Right lobe of liver (tissue), 6 donors: ENCODE results near the gene NMD3. TPM values are rescaled to one million over a fixed set of nuclear protein-coding genes. Genes with fewer than 3 reads are reported as not detected.

Experiments used
- ATAC-seq, 4 donors: fragments of 200-7000 bp; cut with Tn5 transposase; one replicate each; pipeline ENCODE4 v1.9.1; 2020; ENCODE audit warnings: mild to moderate bottlenecking in 4 of 4, moderate library complexity in 4 of 4
- DNase-seq, 3 donors: peaks; one replicate each; pipeline ENCODE4 v3.0.0-alpha.2; 2020
- H3K27ac ChIP-seq, 3 donors: fragments of 200-600 bp; one replicate each; pipeline ENCODE4 v1.8.0; 2022
- H3K27me3 ChIP-seq, 2 donors: fragments of 200-600 bp; one replicate each; pipeline ENCODE4 v1.8.0; 2022
- H3K36me3 ChIP-seq, 4 donors: fragments of 200-600 bp; sonication (generic) in 1 of 4; one replicate each; pipeline versions ENCODE4 v1.5.1 to v1.8.0; 2017 to 2022; ENCODE audit warnings: control low read depth in 1 of 4
- H3K4me1 ChIP-seq, 4 donors: fragments of 200-600 bp; sonication (generic) in 1 of 4; one replicate each; pipeline versions ENCODE4 v1.5.1 to v1.8.0; 2017 to 2022; ENCODE audit warnings: control low read depth in 1 of 4
- H3K4me3 ChIP-seq, 3 donors: fragments of 200-600 bp; one replicate each; pipeline ENCODE4 v1.8.0; 2022
- H3K9me3 ChIP-seq, 4 donors: fragments of 200-600 bp; sonication (generic) in 1 of 4; one replicate each; pipeline versions ENCODE4 v1.5.1 to v1.8.0; 2017 to 2022; ENCODE audit warnings: control low read depth in 1 of 4
- POLR2A ChIP-seq: fragments of 450-650 bp; IDR thresholded peaks from one replicate; pipeline ENCODE4 v1.6.1; 2017; ENCODE audit warnings: antibody characterized with exemption, mild to moderate bottlenecking
- WGBS: methylation state at CpG from one replicate; pipeline ENCODE4 v1.1.6; 2018; ENCODE audit warnings: low coverage, low lambda C conversion rate; ENCODE audit not compliant: insufficient coverage; ENCODE audit errors: missing lambda C conversion rate; 5-methylcytosine and 5-hydroxymethylcytosine counted together
- intact Hi-C, 2 donors: fragments of 100-400 bp; cut with DNase I; formaldehyde crosslinking; loops; one replicate each; pipeline versions ENCODE4 v1.11.2 to v1.14.1; 2022
- total RNA-seq, 6 experiments: library from RNA; depleted of rRNA in 2 of 6; stranded (reverse); fragments of >200 nt in 2 of 6; fragmentation: NEBNext Ultra II Directional in 3 of 6; extraction: Animal tissue kit (Norgen Biotek cat#: 25700) in 3 of 6; gene quantifications; one replicate each; pipeline versions ENCODE4 v1.1.0 to v1.2.4, GENCODE V29; 2016 to 2023
- TF ChIP-seq, protein P1 (sequence below), 4 donors: fragments of 200-600 bp in 3 of 4; fragments of 450-650 bp in 1 of 4; IDR thresholded peaks; one replicate each; pipeline versions ENCODE4 v1.5.1 to v1.8.0; 2016 to 2022; ENCODE audit warnings: antibody characterized with exemption in 4 of 4, mild to moderate bottlenecking in 2 of 4
- donor health status: DM: no; HTN: yes; CAD: no.
- donor health status: DM: no; HTN: no; CAD: no.
- donor health status: DM: no; HTN: no; CAD: no.
- donor health status: DM: no; HTN: yes; CAD: no.
- donor health status: DM: no; HTN: yes; CAD: no.

Gene NMD3
- total RNA-seq, 6 experiments from 2014 or later, result 33.3 to 46.7 (median 42.2) TPM

DNA sequence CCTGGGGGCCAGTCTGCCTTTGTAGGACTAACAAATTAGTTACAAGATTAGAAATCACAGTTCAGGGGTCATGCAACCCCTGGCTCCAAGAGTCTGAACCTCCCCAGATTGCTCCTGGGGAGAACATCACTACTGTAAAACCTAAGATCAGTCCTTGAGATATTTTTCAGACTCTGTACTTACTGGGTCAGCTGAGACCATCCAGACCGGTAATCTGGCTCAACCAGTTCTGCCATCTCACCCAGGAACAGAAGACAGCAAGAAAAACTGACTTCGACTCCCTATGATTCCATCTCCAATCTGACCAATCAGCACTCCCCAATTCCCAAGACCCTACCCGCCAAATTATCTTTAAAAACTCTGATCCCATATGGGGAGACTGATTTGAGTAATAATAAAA lies 47.5 kb downstream of the NMD3 start:
- Histone ChIP-seq H3K36me3 (no peaks in the 10 kb centered on the region), H3K9me3 (no peaks in the 10 kb centered on the region), H3K4me1 (peaks cover 0 to 26% (median 5%) of the 10 kb centered on the region in 4 donors), H3K27ac (no peak overlapping the region), H3K27me3 (no peaks in the 10 kb centered on the region), H3K4me3 (no peak overlapping the region)
- WGBS, result 94% methylated on average over 3 of the region's 3 CpGs
- intact Hi-C loops, result no loop called here
- TF ChIP-seq, protein P1, sequence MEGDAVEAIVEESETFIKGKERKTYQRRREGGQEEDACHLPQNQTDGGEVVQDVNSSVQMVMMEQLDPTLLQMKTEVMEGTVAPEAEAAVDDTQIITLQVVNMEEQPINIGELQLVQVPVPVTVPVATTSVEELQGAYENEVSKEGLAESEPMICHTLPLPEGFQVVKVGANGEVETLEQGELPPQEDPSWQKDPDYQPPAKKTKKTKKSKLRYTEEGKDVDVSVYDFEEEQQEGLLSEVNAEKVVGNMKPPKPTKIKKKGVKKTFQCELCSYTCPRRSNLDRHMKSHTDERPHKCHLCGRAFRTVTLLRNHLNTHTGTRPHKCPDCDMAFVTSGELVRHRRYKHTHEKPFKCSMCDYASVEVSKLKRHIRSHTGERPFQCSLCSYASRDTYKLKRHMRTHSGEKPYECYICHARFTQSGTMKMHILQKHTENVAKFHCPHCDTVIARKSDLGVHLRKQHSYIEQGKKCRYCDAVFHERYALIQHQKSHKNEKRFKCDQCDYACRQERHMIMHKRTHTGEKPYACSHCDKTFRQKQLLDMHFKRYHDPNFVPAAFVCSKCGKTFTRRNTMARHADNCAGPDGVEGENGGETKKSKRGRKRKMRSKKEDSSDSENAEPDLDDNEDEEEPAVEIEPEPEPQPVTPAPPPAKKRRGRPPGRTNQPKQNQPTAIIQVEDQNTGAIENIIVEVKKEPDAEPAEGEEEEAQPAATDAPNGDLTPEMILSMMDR (IDR thresholded peaks at IDR 0.05), result no peak
- no peak for TF ChIP-seq POLR2A
- DNase-seq (no peak), ATAC-seq (no peak)

DNA sequence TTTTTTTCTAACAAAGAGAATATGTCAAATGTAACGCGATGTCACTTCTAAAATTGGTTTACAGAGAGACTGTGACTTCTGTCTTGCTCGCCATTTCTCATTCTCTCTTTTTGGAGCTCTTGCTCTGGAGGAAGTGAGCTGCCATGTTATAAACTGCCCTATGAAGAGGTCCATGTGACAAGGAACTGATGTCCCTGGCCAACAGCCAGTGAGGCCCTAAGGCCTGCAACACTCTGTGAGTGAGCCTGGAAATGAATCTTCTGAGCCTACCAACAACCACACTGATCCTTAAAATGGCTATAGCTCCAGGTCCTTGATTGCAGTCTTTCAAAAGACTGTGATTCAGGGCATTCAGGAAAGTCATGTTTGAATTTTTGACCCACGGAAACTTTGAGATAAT lies 49.9 kb downstream of the NMD3 start:
- H3K4me1 ChIP-seq, result peaks cover 0 to 7% (median 0%) of the 10 kb centered on the region in 4 donors
- intact Hi-C loops, result loop anchor here (5.0 to 10.0 kb wide), 2 partner anchors 134 to 151 kb away; no protein-coding TSS in a partner anchor

DNA sequence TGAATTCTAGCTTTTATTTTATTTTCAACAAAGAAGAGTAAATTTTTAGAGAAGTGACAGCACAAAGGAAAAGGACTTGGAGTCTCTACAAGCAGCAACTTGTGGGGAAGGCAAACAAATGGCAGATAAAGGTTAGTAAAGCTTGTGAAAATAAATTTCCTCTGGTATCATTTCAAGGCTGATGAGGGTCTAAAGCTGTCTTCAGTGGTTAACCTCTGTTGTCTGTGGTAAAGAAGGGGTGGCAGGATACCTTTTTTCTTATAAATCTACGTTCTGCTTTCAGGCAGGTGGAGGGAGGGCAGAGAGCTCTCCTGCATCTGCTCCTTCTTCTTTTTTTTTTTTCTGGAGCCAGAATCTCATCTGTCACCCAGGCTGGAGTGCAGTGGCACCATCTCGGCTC lies 50.5 kb downstream of the NMD3 start:
- H3K27me3 ChIP-seq, result no peaks in the 10 kb centered on the region
- H3K36me3 ChIP-seq, result no peaks in the 10 kb centered on the region
- ATAC-seq (no peak), DNase-seq (no peak)
- no peak overlapping the region for H3K4me3 ChIP-seq
- peaks cover 0 to 5% (median 0%) of the 10 kb centered on the region in 4 donors for H3K4me1 ChIP-seq
- intact Hi-C loops, result loop anchor here (5.0 to 10.0 kb wide), 2 partner anchors 133 to 151 kb away; no protein-coding TSS in a partner anchor
- TF ChIP-seq POLR2A, result no peak
- TF ChIP-seq, protein P1 (IDR thresholded peaks at IDR 0.05), result no peak
- no peaks in the 10 kb centered on the region for H3K9me3 ChIP-seq
- 43% methylated on average over 2 of the region's 2 CpGs for WGBS
- no peak overlapping the region for H3K27ac ChIP-seq

More for the DNA sequence above, 49.9 kb downstream of the NMD3 start:
- Histone ChIP-seq H3K4me3 (no peak overlapping the region), H3K27ac (no peak overlapping the region), H3K36me3 (no peaks in the 10 kb centered on the region), H3K27me3 (no peaks in the 10 kb centered on the region), H3K9me3 (no peaks in the 10 kb centered on the region)
- DNase-seq, result no peak
- 100% methylated on average over 4 of the region's 4 CpGs for WGBS
- peak in 1 of 4 donors; percentile 43 for ATAC-seq
- TF ChIP-seq POLR2A, result no peak
- TF ChIP-seq, protein P1 (IDR thresholded peaks at IDR 0.05), result no peak

DNA sequence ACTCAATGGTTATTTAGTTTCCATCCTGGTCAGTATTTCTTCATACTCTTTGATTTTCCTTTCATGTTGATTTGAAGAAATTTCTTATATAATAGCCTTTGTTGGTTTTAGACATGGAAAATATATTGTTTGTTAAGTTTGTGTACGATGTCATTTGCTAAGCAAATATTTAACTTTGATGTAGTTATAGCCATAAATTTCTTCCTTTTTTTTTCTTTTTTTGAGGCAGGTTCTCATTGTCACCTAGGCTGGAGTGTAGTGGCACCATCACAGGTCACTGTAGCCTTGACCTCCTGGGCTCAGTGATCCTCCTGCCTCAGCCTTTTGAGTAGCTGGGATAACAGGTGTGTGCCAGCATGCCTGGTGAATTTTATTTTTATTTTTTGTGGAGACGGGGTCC lies 51.4 kb downstream of the NMD3 start:
- 74% methylated on average over 2 of the region's 2 CpGs for WGBS
- Histone ChIP-seq H3K27ac (no peak overlapping the region), H3K36me3 (no peaks in the 10 kb centered on the region), H3K4me3 (no peak overlapping the region), H3K9me3 (no peaks in the 10 kb centered on the region), H3K27me3 (no peaks in the 10 kb centered on the region), H3K4me1 (no peaks in the 10 kb centered on the region)
- intact Hi-C loops, result loop anchor here (5.0 to 10.0 kb wide), 2 partner anchors 132 to 150 kb away; no protein-coding TSS in a partner anchor
- ATAC-seq (no peak), DNase-seq (no peak)
- no peak for TF ChIP-seq POLR2A
- TF ChIP-seq, protein P1 (IDR thresholded peaks at IDR 0.05), result no peak
